Stimulated activated naive CD8-positive, alpha-beta T cell treated with anti-CD3 and anti-CD28 coated beads, Interleukin-15, Interleukin-2, amounts not matched to agents 100 U/mL and 50 U/mL, for 24 hours (primary cell): ENCODE measurements around the gene CPSF2.
"Not testable (repeated sequence)": the region's sequence is repeated elsewhere in the genome, so short reads cannot be mapped to it uniquely, and the experiment has no call there.

ENCODE experiments used
- ATAC-seq: fragments of 150-1000 bp; cut with Tn5 transposase; one replicate; pipeline ENCODE4 v1.10.0; 2021
- DNase-seq: peaks from one replicate; pipeline ENCODE4 v3.0.0; 2021

The CPSF2 gene

GRCh38 chr14:92160619-92161018 is 38.9 kb downstream of the CPSF2 start:
- no peak for DNase-seq
- no peak for ATAC-seq

GRCh38 chr14:92161521-92161920 is 39.8 kb downstream of the CPSF2 start:
- no peak for ATAC-seq
- no peak for DNase-seq

- DNase-seq: no peak
- ATAC-seq: no peak
Observed at GRCh38 chr14:92164958-92165357, 43.2 kb downstream of the CPSF2 start.

- ATAC-seq (no peak), DNase-seq (no peak)
Observed at GRCh38 chr14:92173668-92174067, 51.9 kb downstream of the CPSF2 start.

- ATAC-seq: no peak
Observed at GRCh38 chr14:92175811-92176210, 54.0 kb downstream of the CPSF2 start.

GRCh38 chr14:92176476-92176875 is 54.7 kb downstream of the CPSF2 start:
- DNase-seq: no peak
- ATAC-seq: no peak

More at GRCh38 chr14:92175811-92176210, 54.0 kb downstream of the CPSF2 start:
- DNase-seq: no peak

- ATAC-seq, DNase-seq: not testable (repeated sequence)
Observed at GRCh38 chr14:92179178-92179577, 57.4 kb downstream of the CPSF2 start.

- ATAC-seq (no peak), DNase-seq (no peak)
Observed at GRCh38 chr14:92185559-92185958, 63.8 kb downstream of the CPSF2 start.

GRCh38 chr14:92187616-92188015 is 65.8 kb downstream of the CPSF2 start:
- ATAC-seq, DNase-seq: not testable (repeated sequence)

GRCh38 chr14:92190768-92191167 is 69.0 kb downstream of the CPSF2 start:
- ATAC-seq (no peak), DNase-seq (no peak)

GRCh38 chr14:92198804-92199203 is 77.0 kb downstream of the CPSF2 start:
- DNase-seq: no peak
- ATAC-seq: no peak

GRCh38 chr14:92199763-92200162 is 78.0 kb downstream of the CPSF2 start:
- ATAC-seq: no peak

GRCh38 chr14:92203116-92203515 is 81.3 kb downstream of the CPSF2 start:
- ATAC-seq: no peak
- no peak for DNase-seq

More at GRCh38 chr14:92199763-92200162, 78.0 kb downstream of the CPSF2 start:
- no peak for DNase-seq

GRCh38 chr14:92204792-92205191 is 83.0 kb downstream of the CPSF2 start:
- DNase-seq (no peak), ATAC-seq (no peak)

- DNase-seq (no peak), ATAC-seq (no peak)
Observed at GRCh38 chr14:92207012-92207927, 85.5 kb downstream of the CPSF2 start.

GRCh38 chr14:92207928-92208265 is 86.1 kb downstream of the CPSF2 start:
- DNase-seq (no peak), ATAC-seq (no peak)

- ATAC-seq (no peak), DNase-seq (no peak)
Observed at GRCh38 chr14:92209141-92209540, 87.4 kb downstream of the CPSF2 start.

GRCh38 chr14:92213125-92213524 is 91.4 kb downstream of the CPSF2 start:
- ATAC-seq, DNase-seq: not testable (repeated sequence)

GRCh38 chr14:92215579-92215978 is 93.8 kb downstream of the CPSF2 start:
- ATAC-seq (no peak), DNase-seq (no peak)

GRCh38 chr14:92217936-92218335 is 96.2 kb downstream of the CPSF2 start:
- DNase-seq: no peak
- no peak for ATAC-seq
